NCI-H526 (cell line): ENCODE results near the gene MAP4K3.
"Not testable (repeated sequence)": the region's sequence is repeated elsewhere in the genome, so short reads cannot be mapped to it uniquely, and the experiment has no call there.

ENCODE experiments used
- DNase-seq, 2 experiments: peaks; one replicate each; lab custom pipeline; 2025; lab: John Stamatoyannopoulos, UW

Gene MAP4K3

GRCh38 chr2:39408351-39409136 is 28.5 kb downstream of the MAP4K3 start:
- DNase-seq: no peak

- no peak for DNase-seq
Measured at GRCh38 chr2:39407516-39408296, 29.4 kb downstream of the MAP4K3 start.

GRCh38 chr2:39405364-39405763 is 31.7 kb downstream of the MAP4K3 start:
- DNase-seq: no peak

- no peak for DNase-seq
Measured at GRCh38 chr2:39403311-39403710, 33.8 kb downstream of the MAP4K3 start.

- no peak for DNase-seq
Measured at GRCh38 chr2:39401319-39401718, 35.8 kb downstream of the MAP4K3 start.

GRCh38 chr2:39399570-39399969 is 37.5 kb downstream of the MAP4K3 start:
- DNase-seq: no peak

- no peak for DNase-seq
Measured at GRCh38 chr2:39395313-39395712, 41.8 kb downstream of the MAP4K3 start.

GRCh38 chr2:39394516-39394961 is 42.5 kb downstream of the MAP4K3 start:
- no peak for DNase-seq

- no peak for DNase-seq
Measured at GRCh38 chr2:39392672-39393071, 44.4 kb downstream of the MAP4K3 start.

GRCh38 chr2:39390216-39390615 is 46.9 kb downstream of the MAP4K3 start:
- DNase-seq: no peak

GRCh38 chr2:39386064-39386463 is 51.0 kb downstream of the MAP4K3 start:
- DNase-seq: no peak

GRCh38 chr2:39385172-39385571 is 51.9 kb downstream of the MAP4K3 start:
- no peak for DNase-seq

GRCh38 chr2:39384071-39384470 is 53.0 kb downstream of the MAP4K3 start:
- DNase-seq: not testable (repeated sequence)

GRCh38 chr2:39383146-39383545 is 53.9 kb downstream of the MAP4K3 start:
- no peak for DNase-seq

GRCh38 chr2:39381653-39382052 is 55.4 kb downstream of the MAP4K3 start:
- DNase-seq: no peak

- DNase-seq: peak; percentile 77 to 78
Measured at GRCh38 chr2:39380525-39381150, 56.4 kb downstream of the MAP4K3 start.

- DNase-seq: peak; percentile 47 to 61
Measured at GRCh38 chr2:39379643-39380524, 57.2 kb downstream of the MAP4K3 start.

- DNase-seq: no peak
Measured at GRCh38 chr2:39378968-39379367, 58.1 kb downstream of the MAP4K3 start.

- DNase-seq: no peak
Measured at GRCh38 chr2:39377226-39377939, 59.7 kb downstream of the MAP4K3 start.

- DNase-seq: no peak
Measured at GRCh38 chr2:39375917-39376316, 61.2 kb downstream of the MAP4K3 start.

GRCh38 chr2:39373181-39373802 is 63.8 kb downstream of the MAP4K3 start:
- DNase-seq: no peak
